ENCODE measurements around the gene TMEM158.

The TMEM158 gene

DNA sequence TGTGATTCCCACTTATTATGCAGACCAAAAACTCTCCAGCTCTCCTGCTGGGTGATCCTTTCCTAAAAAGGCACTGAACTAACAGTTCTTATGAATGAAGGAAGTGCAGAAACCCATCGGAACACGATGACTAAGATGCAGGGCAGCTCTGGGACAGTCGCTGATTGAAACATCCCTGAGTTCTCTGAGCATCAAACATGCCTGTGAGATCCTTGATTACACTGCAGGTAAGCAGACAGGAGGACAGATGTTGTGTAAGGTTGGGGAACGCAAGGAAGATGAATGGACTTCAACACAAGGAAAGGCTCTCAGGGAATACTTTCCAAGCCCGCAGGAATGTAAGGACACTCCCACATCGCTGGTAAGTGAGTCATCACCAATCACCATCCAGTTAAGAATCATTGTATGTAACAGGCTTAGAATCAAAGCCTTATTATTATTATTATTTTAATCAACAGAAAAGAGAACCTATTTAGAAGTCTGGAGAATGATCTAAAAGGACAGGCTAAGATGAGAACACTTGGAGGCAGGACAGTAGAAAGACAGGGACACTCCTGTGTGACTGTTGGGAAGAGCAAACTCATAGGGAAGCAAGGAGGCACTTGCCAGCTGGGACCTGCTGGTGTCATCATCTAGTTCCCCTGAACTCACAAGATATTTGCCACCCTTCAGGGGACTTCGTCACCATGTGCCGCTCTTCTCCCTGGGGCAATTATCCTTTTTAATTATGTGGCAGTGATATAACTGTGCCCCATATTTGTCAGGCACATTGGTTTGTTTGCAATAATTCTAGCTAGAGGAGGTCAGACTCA is 26.0 kb downstream of the TMEM158 start:
- no peak for ATAC-seq

DNA sequence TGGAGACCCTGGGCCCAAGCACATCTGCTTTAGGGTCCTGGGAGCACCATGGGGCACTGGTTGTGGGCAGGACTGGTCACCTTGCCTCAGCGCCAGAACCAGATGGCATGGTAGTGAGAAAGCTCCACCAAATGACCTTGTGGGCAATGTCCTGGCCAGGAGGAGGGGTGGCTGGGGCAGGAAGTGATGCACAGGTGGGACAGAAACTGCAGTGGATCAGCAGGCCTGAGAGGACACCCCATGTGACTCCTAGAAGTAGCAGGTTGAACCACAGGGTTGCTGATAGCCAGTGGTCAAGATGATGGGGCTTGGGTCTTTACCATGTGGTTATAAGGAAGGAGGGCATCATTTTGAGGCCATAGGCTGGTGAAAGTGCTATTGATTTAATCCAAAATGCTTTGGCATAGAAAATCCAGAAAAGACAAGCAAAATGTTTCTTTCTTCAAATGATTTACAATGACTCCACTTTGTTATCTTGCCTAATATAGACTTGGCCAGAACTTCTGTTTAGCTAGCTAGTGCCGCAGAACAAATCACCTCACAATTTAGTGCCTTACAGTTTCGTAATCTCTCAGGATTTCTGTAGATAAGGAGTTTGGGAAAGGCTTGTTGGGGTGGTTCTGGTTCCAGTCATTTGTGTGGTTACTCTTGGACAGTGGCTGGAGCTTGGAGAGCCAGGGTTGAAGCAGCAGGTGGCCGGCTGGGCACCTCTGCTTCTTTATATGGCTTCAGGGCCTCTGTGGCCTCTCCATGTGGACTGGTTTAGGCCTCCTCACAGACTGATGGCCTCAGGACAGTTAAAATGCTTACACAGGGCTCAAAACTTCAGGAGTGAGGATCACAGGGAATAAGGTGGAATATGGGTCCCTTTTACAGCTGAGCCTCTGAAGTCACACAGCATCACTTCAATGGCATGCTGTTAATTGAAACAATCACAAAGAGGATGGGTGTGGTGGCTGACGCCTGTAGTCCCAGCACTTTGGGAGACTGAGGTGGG is 27.5 kb downstream of the TMEM158 start:
- ATAC-seq: no peak

DNA sequence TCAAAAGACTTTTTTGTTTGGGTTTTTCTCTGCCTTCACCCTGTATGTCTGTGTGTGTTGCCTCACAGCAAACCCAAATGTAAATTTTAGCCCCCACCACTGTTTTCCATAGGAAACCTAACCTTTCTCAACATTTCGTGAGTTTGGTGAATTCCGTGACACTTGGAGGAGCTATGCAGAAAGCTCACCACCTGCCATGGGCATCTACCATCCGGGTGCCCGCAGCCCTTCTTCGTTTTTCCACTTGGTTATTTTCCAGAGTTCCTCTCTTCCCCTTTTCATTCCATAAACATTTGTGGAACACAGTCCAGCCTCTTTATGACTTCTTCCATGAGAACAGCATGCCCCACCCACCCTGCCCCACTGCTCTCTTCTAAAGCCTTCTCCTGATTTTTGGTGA is 31.3 kb downstream of the TMEM158 start:
- ATAC-seq: no peak

DNA sequence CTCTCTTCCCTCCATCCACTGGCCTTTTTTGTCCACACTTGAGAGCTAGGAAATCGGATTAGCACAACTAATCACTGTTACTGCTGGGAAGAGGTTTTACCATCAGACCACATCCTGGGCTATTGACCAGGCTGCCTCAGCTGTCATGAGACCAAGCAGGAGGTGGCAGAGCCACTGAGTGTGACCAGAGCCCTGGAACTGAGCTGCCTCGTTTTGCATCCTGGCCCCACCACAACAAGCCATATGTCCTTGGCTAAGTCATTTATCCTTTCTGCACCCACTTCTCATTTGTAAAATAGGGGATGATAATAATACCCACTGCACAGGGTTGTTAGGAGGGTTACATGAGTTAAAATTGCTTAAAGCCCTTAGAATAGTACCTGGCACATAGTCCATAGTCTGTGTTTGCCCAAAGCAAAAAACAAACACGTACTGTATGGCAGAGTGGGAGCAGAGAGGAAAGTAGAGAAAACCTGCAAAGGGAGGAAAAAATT is 34.1 kb downstream of the TMEM158 start:
- no peak for ATAC-seq

DNA sequence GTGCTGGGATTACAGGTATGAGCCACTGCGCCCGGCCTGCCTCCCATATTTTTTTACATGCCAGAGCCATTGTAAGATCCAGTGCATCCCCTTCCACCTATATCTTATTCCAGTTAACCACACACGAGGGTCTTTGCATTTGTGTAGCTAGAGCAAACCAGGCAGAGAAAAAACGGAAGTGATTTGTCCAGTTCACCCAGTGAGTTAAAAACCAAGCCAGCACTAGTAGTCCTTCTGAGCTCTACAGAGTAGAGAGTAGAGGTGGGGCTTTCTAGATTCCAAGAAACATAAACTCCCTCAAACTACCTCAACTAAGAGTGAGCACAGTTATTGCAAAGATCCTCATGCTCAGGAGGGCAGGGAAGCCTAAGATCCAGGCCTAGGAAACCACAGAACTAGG is 34.7 kb downstream of the TMEM158 start:
- ATAC-seq: no peak

DNA sequence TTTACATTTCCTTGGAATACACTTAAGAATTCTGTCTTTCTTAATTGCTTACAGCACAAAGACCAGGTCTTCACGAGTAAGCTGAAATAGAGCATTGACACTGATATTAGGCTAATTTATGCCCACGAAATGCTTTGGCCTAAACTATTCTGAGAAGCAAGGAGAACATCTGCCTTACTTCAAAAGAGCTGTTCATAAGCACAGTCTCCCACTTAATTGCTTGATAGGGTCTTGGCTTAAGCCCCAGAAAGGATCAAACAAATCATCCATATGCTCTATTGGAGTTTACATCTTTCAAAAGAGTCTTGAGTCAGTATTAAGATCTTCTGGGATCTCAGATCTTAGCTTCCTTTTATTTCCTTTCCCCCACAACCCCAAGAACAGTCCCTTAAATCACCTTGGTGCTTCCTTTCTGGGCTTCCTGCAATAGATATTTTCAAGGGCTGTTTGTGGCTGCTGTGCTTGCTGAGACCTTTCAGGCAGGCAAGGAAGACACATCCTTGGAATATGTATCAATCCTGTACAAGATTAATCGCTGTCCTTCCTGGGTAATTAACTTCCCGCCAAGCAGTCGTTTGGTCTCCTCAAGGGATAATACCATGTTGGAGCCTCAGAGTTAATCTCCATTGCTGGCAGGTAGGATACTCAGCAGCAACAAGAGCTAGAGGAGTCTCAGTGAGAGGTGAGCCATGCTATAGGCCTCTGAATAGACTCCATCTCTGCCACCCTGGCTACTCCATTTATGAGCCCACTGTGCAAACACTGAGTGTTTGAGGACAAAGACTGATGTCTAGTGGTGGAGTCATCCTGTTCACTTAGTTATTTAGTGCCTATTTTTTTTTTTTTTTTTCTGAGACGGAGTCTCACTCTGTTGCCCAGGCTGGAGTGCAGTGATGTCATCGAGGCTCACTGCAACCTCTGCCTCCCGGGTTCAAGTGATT is 37.1 kb downstream of the TMEM158 start:
- ATAC-seq: no peak

DNA sequence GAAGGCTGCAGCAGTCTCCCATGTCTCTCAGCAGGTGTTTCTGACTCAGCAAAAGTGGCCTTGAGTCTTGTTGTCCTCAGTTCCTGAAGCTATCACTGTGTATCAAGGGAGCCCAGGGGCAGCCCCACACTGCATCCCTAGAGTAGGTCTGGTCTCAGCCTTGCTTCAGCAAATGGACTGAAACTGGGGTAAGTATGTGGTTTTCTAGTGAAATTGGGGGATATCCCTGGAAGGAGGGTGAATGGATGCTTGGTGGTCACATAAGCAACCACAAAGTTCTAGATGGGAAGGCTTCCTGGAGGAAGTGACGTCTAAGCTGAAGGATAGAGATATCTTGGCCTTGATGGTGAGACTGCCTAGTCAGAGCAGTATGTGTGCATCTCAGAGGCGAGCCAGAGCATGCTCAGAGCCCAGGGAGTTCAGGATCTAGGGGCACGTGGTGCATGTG is 38.4 kb downstream of the TMEM158 start:
- ATAC-seq: no peak

DNA sequence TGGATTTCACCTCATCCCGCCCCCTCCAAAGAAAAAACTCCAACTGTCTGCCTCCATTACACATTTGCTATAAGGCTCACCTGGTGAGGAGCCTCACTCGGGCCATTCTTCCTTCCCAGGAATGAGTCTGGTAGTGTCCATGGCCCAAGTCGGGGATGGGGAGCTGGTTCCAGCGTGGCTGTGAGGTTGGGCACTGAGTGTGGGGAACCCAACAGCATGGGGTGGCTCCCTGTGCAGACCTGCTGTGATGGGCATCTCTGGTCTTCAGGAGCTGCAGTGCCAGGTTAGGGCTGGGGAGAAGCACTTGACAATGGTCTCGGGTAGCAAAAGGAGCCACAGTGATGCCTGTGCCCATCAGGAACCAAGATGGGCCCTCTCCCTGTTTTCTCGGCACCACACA is 39.2 kb downstream of the TMEM158 start:
- no peak for ATAC-seq

DNA sequence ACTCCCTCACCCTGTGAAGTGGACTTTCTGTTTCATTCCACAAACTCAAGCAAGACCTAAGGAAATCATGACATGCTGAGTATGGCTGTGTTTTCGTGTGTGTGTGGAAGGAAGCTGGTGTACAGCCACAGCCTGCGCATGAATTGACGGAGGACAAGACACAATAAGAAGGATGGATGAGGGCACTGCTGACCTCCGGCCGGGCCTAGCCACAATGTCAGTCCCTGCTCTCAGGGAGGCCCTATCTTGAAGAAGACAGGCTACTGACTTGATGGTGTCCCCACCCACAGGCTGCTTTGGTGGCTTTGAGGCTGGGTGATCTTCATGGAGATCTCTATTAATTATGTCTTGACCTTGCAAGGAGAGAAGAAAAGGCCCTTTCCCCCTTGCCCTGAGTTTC is 40.6 kb downstream of the TMEM158 start:
- no peak for ATAC-seq

DNA sequence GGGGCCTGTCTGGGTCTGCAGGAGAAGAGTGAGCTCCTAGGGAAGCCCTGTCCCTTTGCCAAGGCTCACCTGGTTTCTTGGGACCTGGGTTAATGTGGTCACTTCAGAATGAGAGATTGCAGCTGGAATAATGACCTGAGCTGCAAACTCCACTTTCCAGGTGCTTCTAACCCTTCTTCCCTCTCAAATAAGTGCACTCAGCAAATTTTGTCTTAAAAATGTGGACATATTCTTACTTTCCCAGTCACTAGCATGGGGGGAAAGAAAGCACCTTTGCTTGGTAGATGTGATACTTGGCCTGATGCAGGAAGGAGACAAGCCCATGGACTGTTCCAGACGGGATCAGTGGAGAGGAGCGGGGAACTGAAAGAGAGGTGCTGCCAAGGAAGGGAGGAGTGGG is 41.0 kb downstream of the TMEM158 start:
- no peak for ATAC-seq

DNA sequence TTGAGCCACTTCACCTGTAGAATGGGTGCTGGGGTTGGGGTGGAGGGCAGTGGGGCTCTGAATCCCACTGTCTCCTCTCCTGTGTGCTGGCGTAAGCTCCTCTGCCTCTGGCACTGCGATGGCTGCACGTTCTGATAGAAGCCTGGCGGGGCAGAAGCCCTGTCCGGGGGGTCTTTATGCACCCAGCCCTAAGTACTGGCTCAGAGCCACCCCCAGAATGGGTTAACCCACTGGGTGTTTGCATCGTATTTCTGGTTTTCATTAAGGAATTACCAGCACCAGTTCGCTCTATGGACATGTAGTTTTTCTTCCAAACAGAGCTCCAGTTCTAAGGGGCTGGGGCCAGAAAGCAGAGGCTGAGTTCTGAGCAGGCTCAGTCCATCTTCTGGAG is 42.2 kb downstream of the TMEM158 start:
- ATAC-seq: no peak

DNA sequence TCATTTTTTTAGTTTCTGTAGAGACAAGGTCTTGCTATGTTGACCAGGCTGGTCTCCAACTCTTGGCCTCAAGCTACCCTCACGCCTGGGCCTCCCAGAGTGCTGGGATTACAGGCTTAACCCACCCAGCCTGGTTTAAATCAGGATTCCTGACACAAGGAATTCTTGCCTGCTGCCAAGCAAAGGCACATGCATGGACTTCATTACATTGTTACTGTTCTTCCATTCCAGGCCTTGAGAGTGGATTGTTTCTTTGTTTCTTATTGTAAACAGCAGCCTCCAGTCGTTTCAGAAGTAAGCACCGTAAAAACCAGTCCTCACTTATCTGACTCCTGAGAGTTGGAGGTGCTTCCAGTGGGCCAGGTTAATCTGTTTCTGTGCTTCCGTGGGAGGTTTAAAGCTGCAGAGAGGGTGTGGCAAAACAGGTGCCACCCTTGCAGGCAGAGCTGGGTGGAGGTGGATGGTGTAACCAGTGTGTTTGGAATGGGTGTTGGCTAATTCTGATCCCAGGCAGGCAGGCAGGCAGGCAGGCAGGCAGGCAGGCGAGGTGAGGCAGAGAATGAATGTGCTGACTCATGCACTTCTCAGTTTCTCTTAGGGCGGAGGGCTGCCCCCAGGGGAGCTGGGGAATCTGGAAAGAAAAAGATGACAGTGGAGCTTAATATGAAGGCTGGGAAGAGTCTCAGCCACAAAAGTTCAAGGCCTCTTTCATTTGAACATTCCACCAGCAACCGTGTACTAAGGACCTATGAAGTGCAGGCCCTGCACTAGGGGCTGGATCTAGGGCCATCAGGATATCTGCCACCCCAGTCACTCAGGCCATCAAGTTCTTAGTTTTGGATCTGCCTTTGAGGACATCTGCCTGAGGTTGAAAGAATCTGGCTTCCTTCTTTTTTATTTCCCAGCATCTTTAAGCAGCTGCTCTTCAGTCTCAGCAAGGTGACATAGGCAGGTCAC is 42.9 kb downstream of the TMEM158 start:
- ATAC-seq: no peak

DNA sequence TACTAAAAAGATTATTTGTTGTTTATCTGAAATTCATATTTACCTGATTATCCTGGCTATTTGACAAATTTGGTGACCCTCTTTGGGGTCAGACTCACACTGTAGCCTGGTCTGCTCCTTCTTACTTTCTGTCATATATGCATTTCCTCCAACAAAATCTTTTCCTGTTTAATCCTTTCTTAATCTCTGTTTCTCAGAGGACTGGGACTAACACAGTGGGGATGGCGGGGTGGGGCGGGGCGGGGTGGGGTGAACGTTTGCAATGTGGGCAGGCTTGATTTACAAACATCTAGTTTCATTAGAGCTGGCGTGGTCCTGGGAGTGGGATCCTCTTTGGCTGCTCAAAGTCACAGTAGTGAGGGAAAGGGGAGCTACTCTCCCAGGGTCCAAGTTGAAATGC is 44.6 kb downstream of the TMEM158 start:
- no peak for ATAC-seq

DNA sequence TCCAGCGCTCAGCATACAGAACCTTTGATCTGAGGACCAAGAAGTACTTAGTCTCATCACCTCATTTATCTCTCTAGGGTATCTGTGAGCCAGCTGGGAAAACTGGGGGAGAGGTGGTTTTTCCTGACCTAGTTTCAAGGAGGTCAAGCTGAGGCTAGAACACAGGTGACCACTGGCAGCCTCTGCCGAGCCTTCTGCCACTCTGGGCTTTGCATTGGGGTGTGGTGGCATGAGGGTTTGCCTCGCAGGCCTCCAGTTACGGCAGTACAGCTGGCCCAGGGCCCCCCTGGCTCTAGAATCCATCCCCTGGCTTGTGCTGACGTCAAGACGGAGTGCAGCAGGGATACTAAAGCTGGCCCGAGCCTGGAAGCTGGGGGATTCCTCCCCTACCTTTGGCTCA is 45.2 kb downstream of the TMEM158 start:
- no peak for ATAC-seq

DNA sequence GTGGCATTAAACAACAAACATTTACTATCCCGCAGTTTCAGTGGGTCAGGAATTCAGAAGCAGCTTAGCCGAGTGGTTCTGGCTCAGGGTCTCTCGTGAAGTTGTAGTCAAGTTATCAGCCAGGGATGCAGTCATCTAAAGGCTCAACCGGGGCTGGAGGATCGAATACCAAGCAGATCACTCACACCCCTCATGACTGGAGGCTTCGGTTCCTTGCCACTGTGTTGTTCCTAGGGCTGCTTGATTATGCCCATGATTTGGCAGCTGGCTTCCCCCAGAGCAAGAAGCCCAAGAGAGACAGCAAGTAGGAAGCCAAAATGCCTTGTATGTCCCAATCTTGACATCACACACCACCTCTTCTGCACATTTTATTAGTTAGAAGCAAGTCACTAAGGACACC is 46.0 kb downstream of the TMEM158 start:
- no peak for ATAC-seq

DNA sequence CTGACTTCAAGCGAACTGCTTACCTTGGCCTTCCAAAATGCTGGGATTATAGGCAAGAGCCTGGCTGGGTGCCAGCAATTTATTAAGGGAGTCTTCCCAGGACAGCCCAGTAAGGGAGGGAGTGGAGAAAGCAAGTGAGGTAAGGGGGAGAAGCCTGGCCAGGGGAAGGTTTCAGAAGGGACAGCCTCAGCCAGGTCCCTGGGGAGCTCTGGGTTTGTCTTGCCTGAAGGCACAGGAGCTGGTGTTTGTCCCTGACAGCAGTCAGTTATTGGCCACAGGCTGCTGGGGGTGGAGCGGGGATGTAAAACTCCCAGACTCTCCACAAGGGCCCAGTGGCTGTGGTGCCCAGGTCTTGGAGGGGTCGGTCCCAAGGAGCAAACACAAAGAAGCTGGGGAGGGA is 46.9 kb downstream of the TMEM158 start:
- no peak for ATAC-seq

DNA sequence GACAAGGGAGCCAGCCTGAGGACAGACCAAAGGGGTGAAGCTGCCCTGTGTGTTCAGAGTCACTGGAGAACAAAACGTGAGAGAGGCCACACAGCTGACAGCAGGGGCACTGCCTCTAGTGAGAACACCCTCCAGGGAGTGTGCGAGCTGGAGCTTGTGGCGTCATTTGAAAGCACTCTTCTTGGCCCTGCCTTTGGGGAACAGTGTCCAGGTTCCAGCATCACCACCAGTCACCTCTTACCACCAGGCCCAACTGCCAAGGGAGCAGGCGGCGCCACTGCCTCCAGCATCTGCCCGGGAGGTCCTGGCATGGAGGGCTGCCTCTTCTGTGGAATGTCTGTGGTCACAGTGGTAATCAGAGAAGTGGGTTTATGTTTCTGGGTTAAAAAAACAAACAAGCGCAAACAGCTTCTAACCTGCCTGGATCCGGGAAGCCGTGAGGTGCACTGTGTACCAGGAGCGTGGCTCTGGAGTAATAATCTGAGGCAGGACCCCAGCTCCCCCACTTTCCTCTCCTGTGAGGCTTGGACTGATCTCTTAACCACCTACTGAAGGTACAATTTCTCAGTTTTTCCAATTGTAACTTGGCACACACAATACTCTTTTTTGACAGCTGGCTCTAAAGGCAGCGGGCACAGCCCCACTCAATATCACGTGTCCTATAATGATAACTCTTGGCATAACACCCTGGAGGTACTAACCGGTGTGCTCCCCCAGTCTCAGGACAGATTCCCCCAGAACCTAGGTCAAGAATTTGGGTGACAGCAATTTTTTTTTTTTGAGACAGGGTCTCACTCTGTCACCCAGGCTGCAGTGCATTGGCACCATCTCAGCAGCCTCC is 47.7 kb downstream of the TMEM158 start:
- ATAC-seq: no peak

DNA sequence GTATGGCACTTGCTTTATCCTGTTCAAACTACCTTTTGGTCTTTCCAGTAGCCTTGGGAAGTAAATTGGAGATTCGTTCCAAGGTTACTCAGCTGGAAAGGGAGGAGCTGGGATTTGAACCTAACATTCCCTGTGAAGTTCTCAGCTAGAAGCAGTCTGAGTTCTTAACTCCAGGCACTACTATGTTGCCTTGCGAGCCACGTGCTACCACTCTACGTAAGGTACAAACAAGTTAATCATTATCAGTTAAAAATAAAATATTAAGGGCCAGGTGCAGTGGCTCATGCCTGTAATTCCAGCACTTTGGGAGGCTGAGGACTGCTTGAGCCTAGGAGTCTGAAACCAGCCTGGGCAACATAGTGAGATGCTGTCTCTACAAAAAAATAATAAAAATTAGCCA is 49.2 kb downstream of the TMEM158 start:
- no peak for ATAC-seq
